RCC 7860 (cell line): Measurements from ENCODE around the gene GRK5.
"Not testable (repeated sequence)": the region's sequence is repeated elsewhere in the genome, so short reads cannot be mapped to it uniquely, and the experiment has no call there.

Experiments used
- DNase-seq: peaks from one replicate; pipeline ENCODE4 v3.0.0-alpha.2; 2015; ENCODE audit warnings: low spot score
- FAIRE-seq: peaks from 2 replicates; lab custom pipeline; 2012; peaks lifted over from hg19 to GRCh38; lab: Jason Lieb, UNC

Gene GRK5

DNA sequence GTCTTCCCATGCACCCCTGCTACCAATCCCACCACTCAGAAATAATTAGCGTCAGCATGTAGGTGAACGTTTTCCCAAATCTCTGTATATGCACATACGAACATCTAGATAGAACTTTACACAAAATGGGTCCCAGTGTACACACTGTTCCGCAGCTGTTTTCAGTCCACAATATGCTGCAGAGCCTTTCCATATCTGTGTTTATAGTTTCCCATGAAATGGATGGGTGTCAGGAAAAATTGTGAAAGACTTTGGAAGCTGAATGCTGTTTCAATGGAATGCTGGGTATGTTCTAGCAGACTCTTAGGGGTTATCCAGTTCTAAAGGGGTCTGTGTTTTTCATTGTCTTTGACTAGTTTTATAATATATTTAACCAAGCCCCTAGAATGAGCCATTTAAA, 13.8 kb downstream of the GRK5 start:
- no peak for DNase-seq
- FAIRE-seq = no peak

DNA sequence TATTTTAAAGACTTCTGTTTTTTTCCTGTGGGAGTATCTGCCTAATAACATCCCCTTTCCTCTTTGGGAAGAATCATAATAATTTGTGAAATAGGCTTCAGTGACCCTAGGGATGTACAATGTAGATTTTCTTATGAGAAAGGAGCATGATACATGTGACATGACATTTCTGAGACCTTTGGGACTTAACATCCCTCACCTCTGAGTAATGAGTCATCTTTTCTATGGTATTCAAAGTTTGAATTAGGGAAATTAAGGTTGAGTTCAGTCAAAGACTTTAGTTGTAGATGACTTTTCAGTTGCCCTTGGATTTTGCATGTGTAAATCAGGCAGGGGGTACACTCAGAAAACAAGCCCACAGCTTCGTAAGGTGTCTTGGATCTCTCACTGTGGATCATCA, 14.3 kb downstream of the GRK5 start:
- FAIRE-seq = no peak

DNA sequence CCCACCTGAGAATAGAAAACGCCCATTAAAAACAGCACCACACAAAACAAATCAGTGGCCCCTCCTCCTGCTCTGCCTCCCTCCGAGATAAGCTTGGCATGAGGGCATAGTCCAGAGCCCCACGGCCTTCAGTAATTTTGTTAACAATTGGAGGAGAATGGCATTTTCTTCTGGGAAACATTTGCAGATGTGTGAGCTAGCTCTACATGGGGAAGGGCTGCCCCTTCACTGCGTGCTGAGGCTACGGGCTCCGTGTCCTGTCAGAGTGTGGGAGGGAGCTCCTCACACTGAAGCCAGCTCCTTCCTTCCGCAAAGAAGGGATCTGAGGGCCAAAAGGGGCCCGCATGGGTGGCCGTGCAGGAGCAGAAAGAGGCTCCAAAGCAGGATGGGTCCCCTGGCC, 15.2 kb downstream of the GRK5 start:
- DNase-seq = no peak
- FAIRE-seq = no peak

More for the DNA sequence above, 14.3 kb downstream of the GRK5 start:
- DNase-seq = no peak

DNA sequence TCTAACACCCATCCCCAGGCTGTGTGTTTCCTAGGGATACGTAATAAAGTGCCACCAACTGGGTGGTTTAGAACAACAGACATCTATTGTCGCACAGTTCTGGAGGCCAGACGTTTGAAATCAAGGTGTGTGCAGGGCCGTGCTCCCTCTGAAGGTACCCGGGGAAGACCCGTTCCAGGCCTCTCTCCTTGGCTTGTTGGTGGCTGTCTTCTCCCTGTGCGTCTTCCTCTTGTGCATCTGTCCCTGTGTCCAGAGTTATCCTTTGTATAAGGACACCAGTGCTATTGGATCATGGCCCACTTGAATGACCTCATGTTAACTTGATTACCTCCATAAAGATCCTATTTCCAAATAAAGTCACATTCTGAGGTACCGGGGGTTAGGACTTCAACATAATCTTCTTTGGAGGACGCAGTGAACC, 15.6 kb downstream of the GRK5 start:
- FAIRE-seq = no peak
- DNase-seq = no peak

DNA sequence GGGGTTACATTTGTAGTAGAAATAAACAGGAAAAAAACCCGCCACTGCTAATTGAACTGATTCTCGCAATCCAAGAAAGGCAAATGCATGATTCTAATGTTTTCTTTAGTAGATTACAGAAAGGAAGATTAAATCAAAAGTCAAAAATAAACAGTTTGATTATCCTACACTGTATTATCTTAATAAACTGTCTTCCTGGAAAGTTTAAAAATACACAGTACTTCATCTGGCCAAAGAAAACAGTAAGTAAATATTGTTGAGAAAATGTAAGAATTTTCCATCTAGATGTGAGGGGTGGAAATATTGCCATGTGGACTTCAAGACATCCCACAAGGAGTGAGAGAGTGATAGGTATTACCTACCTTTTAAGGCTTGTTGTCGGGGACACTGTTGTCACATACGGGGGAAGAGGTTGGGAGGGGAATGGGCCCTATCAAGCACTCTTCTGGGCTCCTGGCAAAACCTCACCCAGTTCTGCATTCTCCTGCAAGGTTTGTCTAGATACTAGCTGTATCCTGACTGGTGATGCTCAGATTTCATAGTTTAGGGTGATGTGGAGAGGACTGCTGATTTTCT, 17.8 kb downstream of the GRK5 start:
- FAIRE-seq = no peak
- no peak for DNase-seq

DNA sequence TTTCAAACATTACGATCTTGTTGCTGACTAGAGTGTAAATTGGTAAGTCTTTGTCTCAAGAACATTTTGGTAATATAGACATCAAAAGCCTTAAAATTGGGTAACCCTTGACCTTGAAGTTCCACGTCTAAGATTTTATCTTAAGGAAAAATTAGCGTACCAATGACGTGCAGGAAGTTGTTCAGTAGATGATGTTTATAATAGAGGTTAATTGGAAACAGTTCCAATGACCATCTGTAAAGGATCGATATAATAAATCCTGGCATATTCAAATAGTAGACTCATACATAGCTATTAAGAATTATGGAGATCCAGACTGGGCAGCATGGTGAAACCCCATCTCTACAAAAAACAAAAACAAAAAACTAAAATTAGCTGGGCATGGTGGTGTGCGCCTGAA, 20.5 kb downstream of the GRK5 start:
- FAIRE-seq = no peak
- no peak for DNase-seq

DNA sequence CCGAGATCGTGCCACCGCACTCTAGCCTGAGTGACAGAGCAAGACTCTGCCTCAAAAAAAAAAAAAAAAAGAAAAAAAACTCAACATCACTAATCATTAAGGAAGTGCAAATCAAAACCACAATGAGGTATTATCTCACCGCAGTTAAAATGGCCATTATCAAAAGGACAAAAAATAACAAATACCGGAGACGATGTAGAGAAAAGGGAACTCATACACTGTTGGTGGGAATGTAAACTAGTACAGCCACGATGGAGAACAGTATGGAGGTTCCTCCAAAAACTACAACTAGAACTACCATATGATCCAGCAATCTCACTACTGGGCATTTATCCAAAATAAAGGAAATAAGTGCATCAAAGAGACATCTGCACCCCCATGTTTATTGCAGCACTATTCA, 24.3 kb downstream of the GRK5 start:
- DNase-seq (no peak), FAIRE-seq (no peak)

DNA sequence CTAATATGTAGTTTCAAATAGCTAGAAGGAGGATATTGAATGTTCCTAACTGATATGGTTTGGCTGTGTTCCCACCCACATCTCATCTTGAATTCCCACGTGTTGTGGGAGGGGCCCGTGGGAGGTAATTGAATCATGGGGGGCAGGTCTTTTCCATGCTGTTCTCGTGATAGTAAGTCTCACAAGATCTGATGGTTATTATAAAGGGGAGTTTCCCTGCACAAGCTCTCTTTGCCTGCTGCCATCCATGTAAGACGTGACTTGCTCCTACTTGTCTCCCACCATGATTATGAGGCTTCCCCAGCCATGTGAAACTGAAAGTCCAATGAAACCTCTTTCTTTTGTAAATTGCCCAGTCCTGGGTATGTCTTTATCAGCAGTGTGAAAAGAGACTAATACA, 25.1 kb downstream of the GRK5 start:
- not testable (repeated sequence) for DNase-seq, FAIRE-seq

DNA sequence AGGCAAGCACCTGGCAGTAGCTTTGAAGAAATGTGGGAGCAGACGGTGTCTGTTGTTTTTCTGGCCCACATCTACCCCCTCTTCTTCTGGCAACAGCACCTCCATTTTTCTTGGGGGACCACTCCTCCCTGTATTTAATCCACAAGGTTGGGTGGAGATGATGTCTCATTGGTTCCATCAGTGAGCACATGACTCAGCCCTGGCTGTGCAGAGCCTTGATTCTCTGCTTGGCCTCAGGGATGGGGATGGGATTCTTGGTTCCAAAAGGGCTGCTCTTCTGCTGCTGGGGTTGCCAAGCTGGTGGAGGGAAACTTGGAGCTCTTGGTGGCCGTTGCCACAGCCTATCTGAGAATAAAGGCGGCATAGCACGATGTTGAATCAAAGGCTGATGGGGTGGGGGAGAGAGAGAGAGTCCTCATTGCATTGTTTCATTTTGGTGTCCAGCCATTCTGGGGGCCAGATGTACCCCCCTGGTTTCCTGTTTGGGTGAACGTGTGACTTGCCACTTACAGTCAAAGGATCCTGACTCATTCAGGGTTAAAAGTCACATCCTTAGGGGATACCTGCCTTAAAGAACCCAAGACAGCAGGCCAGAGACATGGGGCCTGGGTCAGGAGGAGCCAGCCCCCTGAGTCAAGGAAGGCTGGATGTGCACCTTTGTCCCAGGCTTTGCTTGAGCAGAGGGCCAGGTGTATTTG, 25.9 kb downstream of the GRK5 start:
- no peak for FAIRE-seq
- DNase-seq = no peak

DNA sequence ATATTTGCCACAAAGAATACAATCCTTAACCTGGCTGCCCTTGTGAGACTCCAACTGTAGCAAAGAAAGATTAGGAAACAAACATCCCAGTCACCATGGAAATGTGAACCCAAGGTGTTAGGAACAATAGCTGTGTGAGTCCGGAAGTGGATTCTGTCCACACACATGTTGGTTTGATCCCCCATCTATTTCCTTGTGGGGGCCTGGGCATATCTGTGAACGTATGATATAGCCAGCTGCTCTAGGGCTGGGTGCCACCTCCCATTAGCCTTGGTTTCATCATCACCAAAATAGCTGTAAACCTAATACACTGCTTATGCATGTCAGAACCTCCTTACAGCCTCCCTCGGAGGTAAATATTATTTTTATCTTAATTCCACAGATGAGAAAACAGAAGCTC, 26.4 kb downstream of the GRK5 start:
- FAIRE-seq = no peak
- no peak for DNase-seq

DNA sequence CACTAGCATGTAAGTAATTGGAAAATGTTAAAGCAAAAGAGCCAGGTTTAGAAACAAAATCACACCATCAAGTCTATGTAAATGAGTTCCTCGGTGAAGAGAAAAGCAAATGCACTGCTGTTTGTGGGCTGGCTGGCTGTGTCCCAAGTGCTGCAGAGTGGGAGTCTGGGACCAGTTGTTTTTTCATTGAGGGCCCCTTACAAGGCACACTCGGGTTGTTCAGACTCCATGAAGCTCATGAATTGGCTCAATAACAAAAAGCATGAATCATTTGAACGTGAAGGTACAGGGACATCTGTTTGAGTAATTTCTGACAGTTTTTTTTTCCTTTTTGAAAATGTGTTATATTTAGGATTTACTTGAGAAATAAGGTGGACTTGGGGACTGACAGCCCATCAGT, 28.0 kb downstream of the GRK5 start:
- no peak for FAIRE-seq

DNA sequence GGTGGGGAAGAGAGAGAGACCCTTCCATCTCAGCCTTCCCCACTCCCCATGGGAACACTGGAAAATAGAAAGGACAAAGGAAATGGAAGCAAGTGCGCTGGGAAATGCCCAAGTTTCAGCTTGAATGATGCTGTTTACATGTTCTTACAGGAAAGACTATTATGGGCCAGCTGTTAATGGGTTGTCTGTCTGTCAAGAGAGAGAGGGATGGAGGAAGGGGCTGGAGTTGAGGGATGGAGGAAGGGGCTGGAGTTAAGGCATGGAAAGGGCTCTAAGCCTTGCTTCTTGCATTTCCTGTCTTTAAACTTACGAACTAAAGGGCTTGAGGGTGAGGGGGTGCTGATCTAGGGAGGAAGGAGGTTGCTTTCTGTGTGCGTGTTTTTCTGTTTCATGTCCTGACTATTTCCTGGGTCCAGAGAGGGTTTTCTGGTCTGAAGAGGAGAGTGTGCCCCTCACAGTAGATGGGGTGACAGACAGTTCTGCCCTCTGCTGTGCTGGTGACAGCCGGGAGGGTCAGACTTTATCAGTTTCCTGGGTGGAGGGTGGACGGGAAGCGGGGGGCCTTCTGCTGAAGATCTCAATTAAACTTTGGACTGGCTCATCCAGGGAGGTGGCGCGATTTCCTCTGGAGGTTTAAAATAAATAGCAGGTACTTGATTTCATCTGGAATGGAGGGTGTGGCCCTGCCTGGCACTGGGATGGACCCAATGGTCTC, 30.5 kb downstream of the GRK5 start:
- FAIRE-seq (no peak), DNase-seq (no peak)

More for the DNA sequence above, 28.0 kb downstream of the GRK5 start:
- DNase-seq = no peak

DNA sequence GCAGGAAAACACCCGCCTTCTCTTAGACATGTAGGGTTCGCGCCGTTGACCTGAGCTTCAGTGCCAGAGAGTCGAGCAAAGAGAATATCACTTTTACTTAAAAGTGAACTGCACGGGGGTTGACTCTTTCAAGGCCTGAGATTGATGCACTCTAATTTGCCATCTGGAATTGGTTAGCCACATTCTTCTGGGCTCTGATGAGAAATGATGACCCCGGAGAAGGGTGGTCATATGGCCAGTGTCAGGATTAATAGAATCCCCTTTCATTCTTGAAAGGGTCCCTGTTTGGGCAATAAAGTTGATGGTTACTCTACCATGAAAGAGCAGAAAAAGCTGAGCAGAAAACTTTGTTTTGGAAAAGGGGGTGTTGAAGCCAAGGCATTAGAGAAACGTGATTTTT, 31.2 kb downstream of the GRK5 start:
- no peak for FAIRE-seq
- DNase-seq = no peak

DNA sequence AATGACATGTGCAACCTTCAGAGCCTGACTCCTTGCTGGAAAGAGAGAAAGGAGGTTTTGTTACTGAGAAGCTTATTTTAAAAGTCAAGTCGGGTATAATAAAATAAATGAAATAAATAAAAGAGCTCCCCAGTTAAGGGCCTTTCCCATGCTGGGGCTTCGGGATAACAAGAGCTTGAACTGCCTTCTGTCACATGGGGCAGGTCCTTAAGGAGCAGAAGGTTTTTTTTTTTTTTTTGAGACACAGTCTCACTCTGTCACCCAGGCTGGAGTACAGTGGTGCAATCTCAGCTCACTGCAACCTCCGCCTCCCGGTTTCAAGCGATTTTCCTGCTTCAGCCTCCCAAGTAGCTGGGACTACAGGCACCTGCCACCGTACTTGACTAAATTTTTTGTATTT, 31.6 kb downstream of the GRK5 start:
- DNase-seq, FAIRE-seq: not testable (repeated sequence)

DNA sequence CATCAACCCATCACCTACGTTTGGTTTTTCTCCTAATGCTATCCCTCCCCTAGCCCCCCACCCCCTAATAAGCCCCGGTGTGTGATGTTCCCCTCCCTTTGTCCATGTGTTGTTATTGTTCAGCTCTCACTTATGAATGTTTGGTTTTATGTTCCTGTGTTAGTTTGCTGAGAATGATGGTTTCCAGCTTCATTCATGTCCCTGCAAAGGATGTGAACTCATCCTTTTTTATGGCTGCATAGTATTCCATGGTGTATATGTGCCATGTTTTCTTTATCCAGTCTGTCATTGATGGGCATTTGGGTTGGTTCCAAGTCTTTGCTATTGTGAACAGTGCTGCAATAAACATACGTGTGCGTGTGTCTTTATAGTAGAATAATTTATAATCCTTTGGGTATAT, 32.3 kb downstream of the GRK5 start:
- not testable (repeated sequence) for FAIRE-seq, DNase-seq

DNA sequence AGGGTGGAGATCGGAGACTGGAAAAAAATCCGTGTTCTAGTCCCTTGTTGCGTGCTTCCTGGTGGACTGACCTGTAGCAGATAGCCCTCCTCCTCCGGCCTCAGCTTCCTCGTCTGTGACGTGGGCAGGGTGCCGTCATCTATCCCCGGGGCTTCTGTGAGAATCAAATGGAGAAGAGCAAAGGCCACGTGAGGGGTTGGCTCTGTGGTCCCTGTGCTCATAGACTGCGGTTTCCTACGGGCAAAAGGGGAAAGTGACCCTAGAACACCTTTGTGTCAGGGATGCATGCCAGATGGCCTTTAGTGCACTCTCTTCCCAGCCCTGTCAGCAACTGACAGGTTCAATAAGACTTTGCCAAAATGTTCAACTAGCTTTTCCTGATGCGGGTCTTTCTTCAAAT, 33.7 kb downstream of the GRK5 start:
- no peak for FAIRE-seq
- no peak for DNase-seq

DNA sequence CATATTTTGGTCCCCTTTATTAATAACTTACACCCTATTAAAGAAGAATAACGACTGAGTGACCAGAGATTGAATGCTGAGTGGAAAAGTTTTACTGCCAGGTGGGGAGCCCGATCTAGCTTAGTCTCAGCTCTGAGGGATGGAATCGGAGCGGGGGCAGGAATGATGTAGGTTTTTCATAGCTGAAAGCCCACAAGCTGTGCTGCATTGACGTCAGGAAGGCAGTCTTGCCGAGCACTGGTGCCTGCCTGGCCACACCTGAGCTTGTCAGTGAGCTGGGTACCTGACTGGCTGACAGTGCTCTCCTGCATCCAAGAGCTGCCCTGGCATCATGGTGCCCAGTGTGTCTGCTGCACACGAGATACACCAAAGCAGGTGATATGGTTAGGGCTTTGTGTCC, 34.8 kb downstream of the GRK5 start:
- FAIRE-seq = no peak
- DNase-seq = no peak

DNA sequence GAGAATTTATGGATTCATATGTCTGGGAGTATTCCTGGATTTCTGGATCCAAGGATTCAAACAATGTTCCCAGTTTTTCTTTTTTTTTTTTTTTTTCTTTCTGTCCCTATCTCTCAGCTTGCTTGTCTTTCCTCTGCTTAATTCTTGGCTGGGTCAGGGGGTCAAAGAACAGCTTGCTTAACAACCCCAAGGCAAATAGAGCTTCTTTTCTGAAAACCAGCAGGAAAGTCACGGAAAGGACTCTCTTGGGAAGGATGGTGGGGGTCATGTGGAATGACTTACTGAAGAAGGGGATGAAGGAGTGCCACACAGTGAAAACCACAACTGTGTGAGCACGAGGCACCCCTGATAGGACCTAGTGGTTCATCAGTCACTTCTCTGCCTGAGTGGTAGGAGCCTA, 36.1 kb downstream of the GRK5 start:
- FAIRE-seq = no peak
- DNase-seq = no peak

DNA sequence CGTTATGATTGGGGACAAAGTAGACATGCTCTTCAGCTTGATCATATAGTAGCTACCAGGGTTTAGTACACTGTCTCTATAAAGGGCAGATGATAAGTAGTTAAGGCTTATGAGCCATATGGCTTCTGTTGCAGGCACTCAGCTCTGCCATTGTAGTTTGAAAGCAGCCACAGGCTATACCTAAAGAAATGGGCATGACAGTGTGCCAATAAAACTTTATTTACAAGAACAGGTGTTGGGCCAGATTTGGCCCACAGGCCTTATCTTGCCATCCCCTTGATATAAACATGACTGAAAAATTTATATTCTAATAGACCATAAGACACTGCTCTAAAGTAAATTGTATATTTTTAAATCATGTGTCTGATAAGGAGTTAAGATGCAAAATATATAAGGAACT, 36.6 kb downstream of the GRK5 start:
- FAIRE-seq = no peak
- DNase-seq = no peak

DNA sequence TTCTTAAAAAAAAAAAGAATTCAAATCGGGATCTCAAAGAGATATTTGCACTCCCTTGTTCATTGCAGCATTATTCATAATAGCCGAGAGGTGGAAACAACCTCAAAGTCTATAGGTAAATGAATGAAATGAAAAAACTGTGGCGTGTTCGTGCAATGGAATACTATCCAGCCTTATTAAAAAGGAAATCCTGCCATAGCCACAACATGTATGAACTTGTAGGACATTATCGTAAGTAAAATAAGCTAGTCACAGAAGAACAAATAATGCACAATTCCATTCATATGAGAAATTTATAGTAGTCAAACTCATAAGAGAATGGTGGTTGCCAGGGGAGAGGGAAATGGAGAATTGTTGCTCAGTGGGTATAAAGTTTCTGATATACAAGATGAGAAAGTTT, 37.9 kb downstream of the GRK5 start:
- no peak for FAIRE-seq
- DNase-seq = no peak

DNA sequence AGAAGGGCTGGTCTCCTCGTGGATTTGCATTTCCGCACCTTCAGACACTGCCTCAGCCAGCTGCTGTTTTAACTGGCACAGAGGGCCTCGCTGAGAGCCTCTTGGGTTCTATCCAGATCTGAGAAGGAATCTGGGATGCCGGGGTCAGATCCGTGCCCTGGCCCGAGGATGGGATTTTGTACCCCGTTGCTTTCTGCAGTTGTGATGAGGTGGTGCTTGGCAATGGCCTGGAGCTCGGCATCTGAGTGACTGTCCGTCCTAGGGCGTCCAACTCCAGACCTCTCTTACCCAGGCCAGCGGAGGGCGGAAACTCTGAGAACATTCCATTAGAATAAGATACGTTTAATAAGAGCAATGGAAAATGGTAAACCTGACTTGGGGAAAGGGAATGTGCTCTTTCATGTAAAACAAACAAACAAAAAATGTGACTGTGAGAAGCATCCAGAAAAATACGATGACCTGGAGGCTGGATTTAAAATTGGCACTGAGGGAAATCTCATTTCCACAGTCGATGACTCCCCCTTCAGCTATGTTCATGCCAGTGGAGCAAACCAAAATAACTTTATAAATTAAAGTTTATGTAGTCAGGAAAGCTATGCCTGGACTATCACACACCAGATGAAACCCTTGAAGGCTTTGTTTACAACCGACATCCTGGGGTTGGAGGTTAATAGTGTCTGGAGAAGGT, 39.6 kb downstream of the GRK5 start:
- DNase-seq (no peak), FAIRE-seq (no peak)

DNA sequence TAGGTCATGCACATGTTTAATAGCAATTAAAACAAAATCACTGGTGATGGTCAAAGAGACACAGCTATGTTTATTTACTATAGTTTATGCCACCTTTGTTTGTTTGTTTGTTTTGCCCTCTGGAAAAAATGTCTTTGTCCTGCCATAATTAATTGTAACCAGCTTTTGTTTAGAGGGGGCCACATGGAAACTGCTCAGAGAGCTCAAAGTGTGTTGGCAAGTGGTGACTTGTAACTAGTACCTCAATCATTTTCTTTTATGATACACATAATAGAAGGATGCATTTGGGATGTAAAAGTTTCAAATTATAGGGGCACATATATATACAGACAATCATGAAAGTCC, 40.2 kb downstream of the GRK5 start:
- FAIRE-seq = no peak
- DNase-seq = no peak
